ENCODE measurements around the gene LRP1B. TPM values are rescaled to one million over a fixed set of nuclear protein-coding genes. Genes with fewer than 3 reads are reported as not detected.
"Not testable (repeated sequence)": the region's sequence is repeated elsewhere in the genome, so short reads cannot be mapped to it uniquely, and the experiment has no call there.

LRP1B gene
- total RNA-seq, 2 experiments from 2014 or later = not detected

GRCh38 chr2:140462990-140463389, 1667.8 kb downstream of the LRP1B start:
- peaks cover 5% of the 10 kb centered on the region for H3K9me3 Mint-ChIP-seq (ENCODE audit: low read depth)
- ATAC-seq (no peak), DNase-seq (no peak)
- no peak overlapping the region for H3K27ac Mint-ChIP-seq
- H3K4me3 Mint-ChIP-seq = no peak overlapping the region
- H3K36me3 Mint-ChIP-seq (ENCODE audit: low read depth) = no peaks in the 10 kb centered on the region
- ChIA-PET CTCF (no interaction called here), POLR2A (no interaction called here)
- intact Hi-C loops (cut with DNase I, micrococcal nuclease) = no loop called here
- H3K4me1 Mint-ChIP-seq = no peaks in the 10 kb centered on the region
- no peaks in the 10 kb centered on the region for H3K27me3 Mint-ChIP-seq

- no peaks in the 10 kb centered on the region for H3K27me3 Mint-ChIP-seq
- CTCF ChIA-PET = no interaction called here
- POLR2A ChIA-PET = no interaction called here
Observed at GRCh38 chr2:140457483-140457882, 1673.3 kb downstream of the LRP1B start.

GRCh38 chr2:140455315-140455714, 1675.5 kb downstream of the LRP1B start:
- DNase-seq = no peak
- Mint-ChIP-seq H3K27me3 (no peaks in the 10 kb centered on the region), H3K4me1 (no peaks in the 10 kb centered on the region), H3K27ac (no peak overlapping the region), H3K36me3 (ENCODE audit: low read depth) (no peaks in the 10 kb centered on the region), H3K4me3 (no peak overlapping the region), H3K9me3 (ENCODE audit: low read depth) (peaks cover 4% of the 10 kb centered on the region)
- intact Hi-C loops (cut with DNase I, micrococcal nuclease) = no loop called here
- CTCF ChIA-PET = no interaction called here
- no peak for ATAC-seq
- POLR2A ChIA-PET = no interaction called here

More at GRCh38 chr2:140457483-140457882, 1673.3 kb downstream of the LRP1B start:
- intact Hi-C loops (cut with DNase I, micrococcal nuclease) = no loop called here
- no peak overlapping the region for H3K4me3 Mint-ChIP-seq
- H3K9me3 Mint-ChIP-seq (ENCODE audit: low read depth) = peaks cover 3% of the 10 kb centered on the region
- ATAC-seq (no peak), DNase-seq (no peak)
- H3K4me1 Mint-ChIP-seq = no peaks in the 10 kb centered on the region
- no peaks in the 10 kb centered on the region for H3K36me3 Mint-ChIP-seq (ENCODE audit: low read depth)
- no peak overlapping the region for H3K27ac Mint-ChIP-seq

- Mint-ChIP-seq H3K4me1 (no peaks in the 10 kb centered on the region), H3K36me3 (ENCODE audit: low read depth) (no peaks in the 10 kb centered on the region), H3K9me3 (ENCODE audit: low read depth) (peaks cover 4% of the 10 kb centered on the region), H3K4me3 (no peak overlapping the region), H3K27me3 (no peaks in the 10 kb centered on the region), H3K27ac (no peak overlapping the region)
- ATAC-seq = no peak
- intact Hi-C loops (cut with DNase I, micrococcal nuclease) = no loop called here
- no peak for DNase-seq
- ChIA-PET POLR2A (no interaction called here), CTCF (no interaction called here)
Observed at GRCh38 chr2:140454717-140455116, 1676.1 kb downstream of the LRP1B start.

- H3K9me3 Mint-ChIP-seq (ENCODE audit: low read depth) = peaks cover 5% of the 10 kb centered on the region
- H3K4me1 Mint-ChIP-seq = no peaks in the 10 kb centered on the region
- intact Hi-C loops (cut with DNase I, micrococcal nuclease) = no loop called here
- no peaks in the 10 kb centered on the region for H3K27me3 Mint-ChIP-seq
- ChIA-PET CTCF (interaction anchor here (0.6 kb wide), 1 partner anchor 27 kb away, joined by 3 read pairs; no protein-coding TSS in a partner anchor), POLR2A (no interaction called here)
- H3K36me3 Mint-ChIP-seq (ENCODE audit: low read depth) = no peaks in the 10 kb centered on the region
- H3K27ac Mint-ChIP-seq = no peak overlapping the region
- DNase-seq (no peak), ATAC-seq (no peak)
- no peak overlapping the region for H3K4me3 Mint-ChIP-seq
Observed at GRCh38 chr2:140451324-140451723, 1679.5 kb downstream of the LRP1B start.

- Mint-ChIP-seq H3K4me1 (no peaks in the 10 kb centered on the region), H3K36me3 (ENCODE audit: low read depth) (no peaks in the 10 kb centered on the region), H3K4me3 (no peak overlapping the region), H3K27me3 (no peaks in the 10 kb centered on the region), H3K27ac (no peak overlapping the region), H3K9me3 (ENCODE audit: low read depth) (no peaks in the 10 kb centered on the region)
- no peak for DNase-seq
- POLR2A ChIA-PET = no interaction called here
- ATAC-seq = no peak
- intact Hi-C loops (cut with DNase I, micrococcal nuclease) = no loop called here
- CTCF ChIA-PET = no interaction called here
Observed at GRCh38 chr2:140442319-140442718, 1688.5 kb downstream of the LRP1B start.

- H3K36me3 Mint-ChIP-seq (ENCODE audit: low read depth) = no peaks in the 10 kb centered on the region
- ATAC-seq = no peak
Observed at GRCh38 chr2:140440815-140441214, 1690.0 kb downstream of the LRP1B start.

GRCh38 chr2:140436936-140437335, 1693.9 kb downstream of the LRP1B start:
- POLR2A ChIA-PET = interaction anchor here (0.6 kb wide), 1 partner anchor 1026 kb away, joined by 3 read pairs; no protein-coding TSS in a partner anchor
- no peak overlapping the region for H3K27ac Mint-ChIP-seq

More at GRCh38 chr2:140440815-140441214, 1690.0 kb downstream of the LRP1B start:
- no peak for DNase-seq
- Mint-ChIP-seq H3K27ac (no peak overlapping the region), H3K27me3 (no peaks in the 10 kb centered on the region), H3K9me3 (ENCODE audit: low read depth) (no peaks in the 10 kb centered on the region), H3K4me3 (no peak overlapping the region), H3K4me1 (no peaks in the 10 kb centered on the region)
- POLR2A ChIA-PET = no interaction called here
- intact Hi-C loops (cut with DNase I, micrococcal nuclease) = no loop called here
- CTCF ChIA-PET = no interaction called here

GRCh38 chr2:140427033-140427432, 1703.8 kb downstream of the LRP1B start:
- H3K27me3 Mint-ChIP-seq; POLR2A ChIA-PET; CTCF ChIA-PET; ATAC-seq; H3K27ac Mint-ChIP-seq; intact Hi-C loops (cut with DNase I, micrococcal nuclease); DNase-seq; H3K36me3 Mint-ChIP-seq (ENCODE audit: low read depth); H3K9me3 Mint-ChIP-seq (ENCODE audit: low read depth); H3K4me1 Mint-ChIP-seq; H3K4me3 Mint-ChIP-seq: not testable (repeated sequence)

More at GRCh38 chr2:140436936-140437335, 1693.9 kb downstream of the LRP1B start:
- intact Hi-C loops (cut with DNase I, micrococcal nuclease) = no loop called here
- Mint-ChIP-seq H3K4me1 (no peaks in the 10 kb centered on the region), H3K36me3 (ENCODE audit: low read depth) (no peaks in the 10 kb centered on the region), H3K4me3 (no peak overlapping the region), H3K9me3 (ENCODE audit: low read depth) (peaks cover 1% of the 10 kb centered on the region), H3K27me3 (no peaks in the 10 kb centered on the region)
- ATAC-seq (no peak), DNase-seq (no peak)
- CTCF ChIA-PET = interaction anchor here (0.7 to 0.9 kb wide), 2 partner anchors 10 to 973 kb away, joined by 3 read pairs; no protein-coding TSS in a partner anchor

GRCh38 chr2:140424471-140424870, 1706.3 kb downstream of the LRP1B start:
- H3K27ac Mint-ChIP-seq = no peak overlapping the region
- POLR2A ChIA-PET = no interaction called here
- H3K36me3 Mint-ChIP-seq (ENCODE audit: low read depth) = no peaks in the 10 kb centered on the region
- no peaks in the 10 kb centered on the region for H3K27me3 Mint-ChIP-seq
- ATAC-seq = no peak
- intact Hi-C loops (cut with DNase I, micrococcal nuclease) = no loop called here
- no peaks in the 10 kb centered on the region for H3K4me1 Mint-ChIP-seq
- H3K9me3 Mint-ChIP-seq (ENCODE audit: low read depth) = peaks cover 6% of the 10 kb centered on the region
- H3K4me3 Mint-ChIP-seq = no peak overlapping the region
- no peak for DNase-seq
- CTCF ChIA-PET = interaction anchor here (0.7 kb wide), 1 partner anchor 759 kb away, joined by 3 read pairs; no protein-coding TSS in a partner anchor

- CTCF ChIA-PET = no interaction called here
- no peak overlapping the region for H3K4me3 Mint-ChIP-seq
- no peak for ATAC-seq
Observed at GRCh38 chr2:140422759-140423158, 1708.1 kb downstream of the LRP1B start.

GRCh38 chr2:140417504-140417903, 1713.3 kb downstream of the LRP1B start:
- peaks cover 9% of the 10 kb centered on the region for H3K9me3 Mint-ChIP-seq (ENCODE audit: low read depth)
- no peak overlapping the region for H3K27ac Mint-ChIP-seq
- ChIA-PET POLR2A (no interaction called here), CTCF (no interaction called here)
- no peaks in the 10 kb centered on the region for H3K4me1 Mint-ChIP-seq
- no peak overlapping the region for H3K4me3 Mint-ChIP-seq
- no peaks in the 10 kb centered on the region for H3K27me3 Mint-ChIP-seq
- ATAC-seq (no peak), DNase-seq (no peak)
- H3K36me3 Mint-ChIP-seq (ENCODE audit: low read depth) = no peaks in the 10 kb centered on the region
- intact Hi-C loops (cut with DNase I, micrococcal nuclease) = no loop called here

More at GRCh38 chr2:140422759-140423158, 1708.1 kb downstream of the LRP1B start:
- POLR2A ChIA-PET = no interaction called here
- intact Hi-C loops (cut with DNase I, micrococcal nuclease) = no loop called here
- no peak overlapping the region for H3K27ac Mint-ChIP-seq
- H3K36me3 Mint-ChIP-seq (ENCODE audit: low read depth) = no peaks in the 10 kb centered on the region
- H3K27me3 Mint-ChIP-seq = no peaks in the 10 kb centered on the region
- peaks cover 9% of the 10 kb centered on the region for H3K9me3 Mint-ChIP-seq (ENCODE audit: low read depth)
- DNase-seq = no peak
- H3K4me1 Mint-ChIP-seq = no peaks in the 10 kb centered on the region

- intact Hi-C loops (cut with DNase I, micrococcal nuclease) = no loop called here
- Mint-ChIP-seq H3K27me3 (no peaks in the 10 kb centered on the region), H3K27ac (no peak overlapping the region), H3K4me1 (no peaks in the 10 kb centered on the region), H3K9me3 (ENCODE audit: low read depth) (peaks cover 9% of the 10 kb centered on the region), H3K36me3 (ENCODE audit: low read depth) (no peaks in the 10 kb centered on the region), H3K4me3 (no peak overlapping the region)
- ChIA-PET CTCF (interaction anchor here (0.7 kb wide), 1 partner anchor 14 kb away, joined by 3 read pairs; no protein-coding TSS in a partner anchor), POLR2A (no interaction called here)
- ATAC-seq (no peak), DNase-seq (no peak)
Observed at GRCh38 chr2:140416577-140416976, 1714.2 kb downstream of the LRP1B start.
